Gastrocnemius medialis (tissue), 4 donors: ENCODE measurements around the gene INPP5A.

ENCODE experiments used
- CTCF ChIP-seq, 5 experiments: fragments of 450-650 bp in 3 of 5; fragments of 200-600 bp in 2 of 5; sonication (generic) in 2 of 5; IDR thresholded peaks in 4 of 5; conservative IDR thresholded peaks in 1 of 5; 1 replicate in 4 of 5; 2 replicates in 1 of 5; pipeline ENCODE4 v1.5.1; 2016 to 2019; ENCODE audit warnings: antibody characterized with exemption in 5 of 5, mild to moderate bottlenecking in 3 of 5, moderate library complexity in 3 of 5
- POLR2A ChIP-seq, 2 donors: fragments of 450-650 bp; IDR thresholded peaks; one replicate each; pipeline ENCODE4 v1.6.1; 2017; ENCODE audit warnings: antibody characterized with exemption in 2 of 2, mild to moderate bottlenecking in 2 of 2, moderate library complexity in 2 of 2

GRCh38 chr10:132799865-132800264 lies 262.3 kb downstream of the INPP5A start:
- TF ChIP-seq CTCF (IDR thresholded peaks at IDR 0.05 in 4 of 5, conservative IDR thresholded peaks at IDR 0.05 in 1 of 5) (no peak), POLR2A (IDR thresholded peaks at IDR 0.05) (no peak)
